Left lung (tissue), 10 donors: Measurements from ENCODE around the gene SCAI. TPM values are rescaled to one million over a fixed set of nuclear protein-coding genes. Genes with fewer than 3 reads are reported as not detected.
"Not testable (repeated sequence)": the region's sequence is repeated elsewhere in the genome, so short reads cannot be mapped to it uniquely, and the experiment has no call there.

ENCODE experiments used
- ATAC-seq: fragments of 200-7000 bp; cut with Tn5 transposase; one replicate; pipeline ENCODE4 v1.9.1; 2020; ENCODE audit warnings: moderate library complexity
- DNase-seq, 4 donors: peaks; one replicate each; pipeline ENCODE4 v3.0.0-alpha.2; 2013 to 2020
- H3K27ac ChIP-seq, 2 donors: fragments of 200-600 bp; sonication (generic) in 1 of 2; one replicate each; pipeline versions ENCODE4 v1.5.0 to v1.8.0; 2020 to 2021
- H3K27me3 ChIP-seq, 2 donors: fragments of 200-600 bp; sonication (generic) in 1 of 2; one replicate each; pipeline versions ENCODE4 v1.5.0 to v1.8.0; 2020 to 2021
- H3K36me3 ChIP-seq, 2 donors: fragments of 200-600 bp; sonication (generic) in 1 of 2; one replicate each; pipeline versions ENCODE4 v1.5.0 to v1.8.0; 2020 to 2021
- H3K4me1 ChIP-seq, 2 donors: fragments of 200-600 bp; one replicate each; pipeline ENCODE4 v1.8.0; 2021
- H3K4me3 ChIP-seq, 2 donors: fragments of 200-600 bp; sonication (generic) in 1 of 2; one replicate each; pipeline versions ENCODE4 v1.5.0 to v1.8.0; 2020 to 2021; ENCODE audit warnings: mild to moderate bottlenecking in 1 of 2
- H3K9me3 ChIP-seq, 2 donors: fragments of 200-600 bp; sonication (generic) in 1 of 2; one replicate each; pipeline versions ENCODE4 v1.5.0 to v1.8.0; 2020 to 2021
- CTCF ChIP-seq, 2 donors: fragments of 200-600 bp; sonication (generic) in 1 of 2; IDR thresholded peaks; one replicate each; pipeline versions ENCODE4 v1.5.0 to v1.8.0; 2021; ENCODE audit warnings: antibody characterized with exemption in 2 of 2
- intact Hi-C, 2 donors: fragments of 100-400 bp; cut with DNase I; formaldehyde crosslinking; loops; one replicate each; pipeline versions ENCODE4 v1.11.2 to v1.14.2; 2022
- polyA plus RNA-seq, 6 donors: library from polyadenylated mRNA; unstranded; fragments of 120-200 nt; gene quantifications; one replicate each; pipeline ENCODE4 v1.2.1, GENCODE V29; 2013; ENCODE audit not compliant: insufficient read length in 6 of 6
- total RNA-seq, 2 donors: library from RNA; stranded (reverse); fragmentation: NEBNext Ultra II Directional; extraction: Animal tissue kit (Norgen Biotek cat#: 25700); gene quantifications; one replicate each; pipeline ENCODE4 v1.2.1, GENCODE V29; 2021
- donor health status: DM: no; HTN: yes; CAD: no.
- donor health status: DM: no; HTN: no; CAD: no.

The SCAI gene
- total and polyA plus RNA-seq, 8 donors: 12.7 to 22.7 (median 15.7) TPM

GRCh38 chr9:124934290-124934689 is 209.0 kb downstream of the SCAI start:
- Histone ChIP-seq H3K9me3 (no peaks in the 10 kb centered on the region), H3K27ac (no peak overlapping the region), H3K36me3 (peaks cover 0 to 74% of the 10 kb centered on the region in 2 donors), H3K4me1 (peaks cover 0 to 13% of the 10 kb centered on the region in 2 donors), H3K27me3 (no peaks in the 10 kb centered on the region), H3K4me3 (no peak overlapping the region)
- TF ChIP-seq CTCF (IDR thresholded peaks at IDR 0.05): no peak
- DNase-seq (no peak), ATAC-seq (no peak)
- intact Hi-C loops: no loop called here

- Histone ChIP-seq H3K4me1 (peaks cover 0 to 13% of the 10 kb centered on the region in 2 donors), H3K4me3 (no peak overlapping the region), H3K9me3 (no peaks in the 10 kb centered on the region), H3K27me3 (no peaks in the 10 kb centered on the region), H3K36me3 (peaks cover 0 to 83% of the 10 kb centered on the region in 2 donors), H3K27ac (no peak overlapping the region)
- ATAC-seq (no peak), DNase-seq (no peak)
- no peak for TF ChIP-seq CTCF (IDR thresholded peaks at IDR 0.05)
- intact Hi-C loops: no loop called here
These were observed 211.0 kb downstream of the SCAI start for GRCh38 chr9:124932333-124932732.

GRCh38 chr9:124929464-124929863 is 213.9 kb downstream of the SCAI start:
- peaks cover 0 to 83% of the 10 kb centered on the region in 2 donors for H3K36me3 ChIP-seq
- peaks cover 0 to 13% of the 10 kb centered on the region in 2 donors for H3K4me1 ChIP-seq
- ATAC-seq (no peak), DNase-seq (no peak)
- H3K27ac ChIP-seq: no peak overlapping the region
- intact Hi-C loops: no loop called here
- no peaks in the 10 kb centered on the region for H3K9me3 ChIP-seq
- no peaks in the 10 kb centered on the region for H3K27me3 ChIP-seq
- H3K4me3 ChIP-seq: no peak overlapping the region
- TF ChIP-seq CTCF (IDR thresholded peaks at IDR 0.05): no peak

- Histone ChIP-seq H3K27ac (no peak overlapping the region), H3K9me3 (no peaks in the 10 kb centered on the region), H3K4me3 (no peak overlapping the region), H3K27me3 (no peaks in the 10 kb centered on the region), H3K4me1 (peaks cover 0 to 13% of the 10 kb centered on the region in 2 donors), H3K36me3 (peaks cover 0 to 86% of the 10 kb centered on the region in 2 donors)
- no peak for ATAC-seq
- DNase-seq: no peak
- intact Hi-C loops: no loop called here
- no peak for TF ChIP-seq CTCF (IDR thresholded peaks at IDR 0.05)
These were observed 215.2 kb downstream of the SCAI start for GRCh38 chr9:124928116-124928515.

GRCh38 chr9:124920394-124920793 is 222.9 kb downstream of the SCAI start:
- H3K4me3 ChIP-seq, H3K27me3 ChIP-seq, H3K4me1 ChIP-seq, H3K9me3 ChIP-seq, intact Hi-C loops, H3K27ac ChIP-seq, ATAC-seq, DNase-seq: not testable (repeated sequence)
- peaks cover 0 to 84% of the 10 kb centered on the region in 2 donors for H3K36me3 ChIP-seq

- intact Hi-C loops: no loop called here
- no peak for ATAC-seq
- no peak for TF ChIP-seq CTCF (IDR thresholded peaks at IDR 0.05)
- no peak for DNase-seq
- H3K4me1 ChIP-seq: no peaks in the 10 kb centered on the region
- H3K9me3 ChIP-seq: no peaks in the 10 kb centered on the region
- no peaks in the 10 kb centered on the region for H3K27me3 ChIP-seq
- no peak overlapping the region for H3K4me3 ChIP-seq
- peaks cover 0 to 83% of the 10 kb centered on the region in 2 donors for H3K36me3 ChIP-seq
- H3K27ac ChIP-seq: no peak overlapping the region
These were observed 228.4 kb downstream of the SCAI start for GRCh38 chr9:124914753-124915405.
